KOPT-K1 (cell line): ENCODE measurements around the gene SLN.

Experiments
- H3K27ac ChIP-seq: fragments of 200-600 bp; sonication (generic); 2 replicates; pipeline ENCODE4 v1.5.1; 2016; ENCODE audit warnings: antibody characterized with exemption, mild to moderate bottlenecking, low read depth, low read length; ENCODE audit not compliant: poor library complexity, severe bottlenecking
- H3K36me3 ChIP-seq: fragments of 200-600 bp; sonication (generic); 2 replicates; pipeline ENCODE4 v1.5.1; 2017; ENCODE audit warnings: antibody characterized with exemption, mild to moderate bottlenecking, low read length, moderate library complexity; ENCODE audit not compliant: insufficient read depth
- H3K9me3 ChIP-seq: fragments of 200-600 bp; sonication (generic); 2 replicates; pipeline ENCODE4 v1.5.1; 2017; ENCODE audit warnings: antibody characterized with exemption, low read length, mild to moderate bottlenecking; ENCODE audit not compliant: insufficient read depth, poor library complexity, severe bottlenecking

The SLN gene

GRCh38 chr11:107733518-107733917 lies 21.7 kb upstream of the SLN start:
- no peak overlapping the region for H3K27ac ChIP-seq

GRCh38 chr11:107732689-107733051 lies 20.8 kb upstream of the SLN start:
- H3K27ac ChIP-seq: no peak overlapping the region
- no peaks in the 10 kb centered on the region for H3K9me3 ChIP-seq
- H3K36me3 ChIP-seq: no peaks in the 10 kb centered on the region

More at GRCh38 chr11:107733518-107733917, 21.7 kb upstream of the SLN start:
- no peaks in the 10 kb centered on the region for H3K9me3 ChIP-seq
- H3K36me3 ChIP-seq: no peaks in the 10 kb centered on the region

GRCh38 chr11:107731941-107732688 lies 20.3 kb upstream of the SLN start:
- H3K36me3 ChIP-seq: no peaks in the 10 kb centered on the region
- no peak overlapping the region for H3K27ac ChIP-seq
- H3K9me3 ChIP-seq: no peaks in the 10 kb centered on the region

GRCh38 chr11:107722662-107723061 lies 10.8 kb upstream of the SLN start:
- no peaks in the 10 kb centered on the region for H3K9me3 ChIP-seq
- H3K27ac ChIP-seq: no peak overlapping the region
- no peaks in the 10 kb centered on the region for H3K36me3 ChIP-seq

GRCh38 chr11:107721207-107721606 lies 9.4 kb upstream of the SLN start:
- Histone ChIP-seq H3K9me3 (no peaks in the 10 kb centered on the region), H3K27ac (no peak overlapping the region), H3K36me3 (no peaks in the 10 kb centered on the region)

GRCh38 chr11:107720303-107720774 lies 8.5 kb upstream of the SLN start:
- Histone ChIP-seq H3K9me3 (no peaks in the 10 kb centered on the region), H3K27ac (no peak overlapping the region), H3K36me3 (no peaks in the 10 kb centered on the region)

- H3K9me3 ChIP-seq: no peaks in the 10 kb centered on the region
- H3K27ac ChIP-seq: no peak overlapping the region
- H3K36me3 ChIP-seq: no peaks in the 10 kb centered on the region
Measured at GRCh38 chr11:107719557-107720302, 7.9 kb upstream of the SLN start.

GRCh38 chr11:107719073-107719472 lies 7.2 kb upstream of the SLN start:
- Histone ChIP-seq H3K36me3 (no peaks in the 10 kb centered on the region), H3K9me3 (no peaks in the 10 kb centered on the region), H3K27ac (no peak overlapping the region)

- H3K36me3 ChIP-seq: no peaks in the 10 kb centered on the region
- H3K9me3 ChIP-seq: no peaks in the 10 kb centered on the region
- H3K27ac ChIP-seq: no peak overlapping the region
Measured at GRCh38 chr11:107716884-107717532, 5.2 kb upstream of the SLN start.

- no peaks in the 10 kb centered on the region for H3K36me3 ChIP-seq
Measured at GRCh38 chr11:107713009-107713408, 1.2 kb upstream of the SLN start.

GRCh38 chr11:107710301-107710700 lies 1.6 kb downstream of the SLN start:
- Histone ChIP-seq H3K9me3 (no peaks in the 10 kb centered on the region), H3K36me3 (no peaks in the 10 kb centered on the region), H3K27ac (no peak overlapping the region)

More at GRCh38 chr11:107713009-107713408, 1.2 kb upstream of the SLN start:
- no peak overlapping the region for H3K27ac ChIP-seq
- no peaks in the 10 kb centered on the region for H3K9me3 ChIP-seq

GRCh38 chr11:107708792-107709191 lies 3.1 kb downstream of the SLN start:
- no peaks in the 10 kb centered on the region for H3K36me3 ChIP-seq
- H3K27ac ChIP-seq: no peak overlapping the region
- no peaks in the 10 kb centered on the region for H3K9me3 ChIP-seq

GRCh38 chr11:107707807-107708206 lies 4.0 kb downstream of the SLN start:
- H3K36me3 ChIP-seq: no peaks in the 10 kb centered on the region
- H3K9me3 ChIP-seq: no peaks in the 10 kb centered on the region
- no peak overlapping the region for H3K27ac ChIP-seq

GRCh38 chr11:107707215-107707671 lies 4.6 kb downstream of the SLN start:
- no peaks in the 10 kb centered on the region for H3K9me3 ChIP-seq
- no peak overlapping the region for H3K27ac ChIP-seq
- H3K36me3 ChIP-seq: no peaks in the 10 kb centered on the region

- H3K27ac ChIP-seq: no peak overlapping the region
- H3K36me3 ChIP-seq: no peaks in the 10 kb centered on the region
- no peaks in the 10 kb centered on the region for H3K9me3 ChIP-seq
Measured at GRCh38 chr11:107706531-107706930, 5.3 kb downstream of the SLN start.
